ENCODE results near the gene TKT.
A peak's percentile ranks its signal among the peaks of the same experiment; 100 is the strongest.
"Not testable (repeated sequence)": the region's sequence is repeated elsewhere in the genome, so short reads cannot be mapped to it uniquely, and the experiment has no call there.

The TKT gene

GRCh38 chr3:53255775-53256703 is at the start of gene TKT:
TSS of gene TKT (minus strand) at chr3:53256022. CDS start at chr3:53255942, 80 bp downstream.
- ATAC-seq: peak; percentile 76 to 77

GRCh38 chr3:53303957-53304356 is 48.1 kb upstream of the TKT start:
- ATAC-seq: no peak

GRCh38 chr3:53303549-53303948 is 47.7 kb upstream of the TKT start:
- no peak for ATAC-seq

- ATAC-seq: no peak
These were observed 45.0 kb upstream of the TKT start for GRCh38 chr3:53300826-53301225.

- peak in 1 of 2 donors; percentile 49 for ATAC-seq
These were observed 43.8 kb upstream of the TKT start for GRCh38 chr3:53299611-53300023.

- ATAC-seq: no peak
These were observed 39.6 kb upstream of the TKT start for GRCh38 chr3:53295410-53295809.

- ATAC-seq: no peak
These were observed 38.0 kb upstream of the TKT start for GRCh38 chr3:53293867-53294266.

GRCh38 chr3:53288214-53288613 is 32.4 kb upstream of the TKT start:
- no peak for ATAC-seq

GRCh38 chr3:53287131-53287629 is 31.4 kb upstream of the TKT start:
- peak; percentile 32 to 63 for ATAC-seq

GRCh38 chr3:53286727-53287126 is 30.9 kb upstream of the TKT start:
- ATAC-seq: no peak

GRCh38 chr3:53282581-53282980 is 26.8 kb upstream of the TKT start:
- ATAC-seq: no peak

- no peak for ATAC-seq
These were observed 22.8 kb upstream of the TKT start for GRCh38 chr3:53278667-53279066.

- no peak for ATAC-seq
These were observed 19.2 kb upstream of the TKT start for GRCh38 chr3:53274938-53275605.

- ATAC-seq: no peak
These were observed 17.4 kb upstream of the TKT start for GRCh38 chr3:53273146-53273670.

- ATAC-seq: peak; percentile 62 to 83
These were observed 14.4 kb upstream of the TKT start for GRCh38 chr3:53269888-53270880.

GRCh38 chr3:53269193-53269592 is 13.4 kb upstream of the TKT start:
- ATAC-seq: not testable (repeated sequence)

- ATAC-seq: no peak
These were observed 11.9 kb upstream of the TKT start for GRCh38 chr3:53267766-53268165.

- no peak for ATAC-seq
These were observed 8.9 kb upstream of the TKT start for GRCh38 chr3:53264718-53265117.

GRCh38 chr3:53263907-53264306 is 8.1 kb upstream of the TKT start:
- no peak for ATAC-seq

GRCh38 chr3:53261712-53262111 is 5.9 kb upstream of the TKT start:
- ATAC-seq: no peak

GRCh38 chr3:53260286-53260785 is 4.5 kb upstream of the TKT start:
- no peak for ATAC-seq
